Central memory CD8-positive, alpha-beta T cell (primary cell): Measurements from ENCODE around the gene TXNRD3.

ENCODE experiments used
- ATAC-seq: fragments of 150-1000 bp; cut with Tn5 transposase; replicated peaks from 2 replicates; pipeline ENCODE4 v1.10.0; 2022; ENCODE audit warnings: mild to moderate bottlenecking, moderate FRiP score, moderate number of reproducible peaks; ENCODE audit not compliant: poor library complexity, severe bottlenecking; ENCODE audit errors: extremely low read depth
- DNase-seq, 2 donors: peaks; one replicate each; pipeline ENCODE4 v3.0.0; 2021; ENCODE audit warnings: low spot score in 2 of 2
- H3K27ac Mint-ChIP-seq: one replicate; pipeline ENCODE4 v1.8.0; 2022; ENCODE audit warnings: low read depth, mild to moderate bottlenecking, moderate library complexity, mixed read lengths
- H3K27me3 Mint-ChIP-seq: one replicate; pipeline ENCODE4 v1.8.0; 2022; ENCODE audit warnings: mixed read lengths
- H3K36me3 Mint-ChIP-seq: one replicate; pipeline ENCODE4 v1.8.0; 2022; ENCODE audit warnings: mild to moderate bottlenecking, moderate library complexity, mixed read lengths; ENCODE audit not compliant: insufficient read depth
- H3K4me1 Mint-ChIP-seq: one replicate; pipeline ENCODE4 v1.8.0; 2022; ENCODE audit warnings: mixed read lengths
- H3K4me3 Mint-ChIP-seq: one replicate; pipeline ENCODE4 v1.8.0; 2022; ENCODE audit warnings: mild to moderate bottlenecking, moderate library complexity, mixed read lengths
- H3K9me3 Mint-ChIP-seq: one replicate; pipeline ENCODE4 v1.8.0; 2022; ENCODE audit warnings: mixed read lengths

Gene TXNRD3

DNA sequence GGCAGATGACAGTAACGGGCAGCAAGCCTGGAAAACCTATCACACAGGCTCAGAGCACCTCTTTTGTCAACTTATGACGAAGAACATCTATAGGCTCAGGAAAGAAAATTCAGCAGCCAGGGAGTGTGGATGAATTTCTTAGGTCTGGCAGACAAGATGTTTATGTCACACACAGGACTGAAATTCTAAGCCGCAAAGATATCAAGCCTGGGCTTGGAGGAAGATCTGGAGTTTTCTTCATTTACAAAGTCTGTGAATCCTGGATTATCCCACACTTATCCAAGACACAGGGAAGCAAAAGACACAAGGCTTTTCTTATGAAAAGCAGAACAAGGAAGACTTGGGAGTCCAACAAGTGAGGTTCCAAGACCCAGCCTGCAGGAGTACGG is 25.7 kb upstream of the TXNRD3 start:
- no peak overlapping the region for H3K4me3 Mint-ChIP-seq
- H3K9me3 Mint-ChIP-seq: no peaks in the 10 kb centered on the region
- DNase-seq (no peak), ATAC-seq (no peak)
- no peak overlapping the region for H3K27ac Mint-ChIP-seq
- H3K4me1 Mint-ChIP-seq: peaks cover 7% of the 10 kb centered on the region
- peaks cover 37% of the 10 kb centered on the region for H3K27me3 Mint-ChIP-seq
- H3K36me3 Mint-ChIP-seq: no peaks in the 10 kb centered on the region

DNA sequence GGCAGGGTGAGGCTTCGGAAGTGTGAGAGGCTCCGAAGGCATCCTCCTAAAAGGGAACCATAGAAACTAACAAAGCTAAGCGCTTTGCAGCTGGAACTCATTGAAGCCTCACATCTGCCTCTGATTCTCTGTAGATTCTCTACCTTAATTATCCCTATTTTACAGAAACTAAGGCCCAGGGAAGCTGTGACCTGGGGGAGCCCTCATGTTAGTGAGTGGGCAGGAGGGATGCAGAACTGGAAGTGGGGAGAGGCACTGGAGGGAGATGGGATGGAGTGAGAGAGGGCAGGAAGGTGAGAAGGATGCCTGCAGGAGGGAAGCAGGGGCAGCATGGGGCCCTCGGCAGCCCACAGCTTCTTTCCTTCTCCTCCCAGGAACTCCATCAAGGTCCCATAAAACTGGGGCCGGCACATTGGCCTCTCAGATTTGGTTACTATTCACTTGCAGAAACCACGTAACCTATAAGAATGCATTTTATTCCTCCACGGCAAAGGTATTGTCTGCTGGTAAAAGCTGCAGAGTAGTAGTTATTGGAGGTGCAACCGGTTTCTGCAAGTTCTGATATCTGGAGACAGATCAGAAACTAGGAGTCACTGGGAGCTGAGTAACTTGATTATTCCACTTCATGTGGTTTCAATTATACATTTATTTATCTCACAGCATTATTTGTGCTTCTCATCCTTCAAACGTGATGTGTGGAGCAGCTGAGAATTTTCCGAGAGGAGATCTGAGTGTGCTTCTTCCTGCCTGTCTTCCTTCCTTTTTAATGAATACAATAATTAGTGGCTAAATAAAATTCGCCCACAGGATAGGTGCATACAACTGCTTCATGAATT is 25.1 kb upstream of the TXNRD3 start:
- ATAC-seq (no peak), DNase-seq (no peak)
- no peak overlapping the region for H3K27ac Mint-ChIP-seq
- no peak overlapping the region for H3K4me3 Mint-ChIP-seq
- H3K27me3 Mint-ChIP-seq: peaks cover 37% of the 10 kb centered on the region
- peaks cover 7% of the 10 kb centered on the region for H3K4me1 Mint-ChIP-seq
- no peaks in the 10 kb centered on the region for H3K9me3 Mint-ChIP-seq
- H3K36me3 Mint-ChIP-seq: no peaks in the 10 kb centered on the region

DNA sequence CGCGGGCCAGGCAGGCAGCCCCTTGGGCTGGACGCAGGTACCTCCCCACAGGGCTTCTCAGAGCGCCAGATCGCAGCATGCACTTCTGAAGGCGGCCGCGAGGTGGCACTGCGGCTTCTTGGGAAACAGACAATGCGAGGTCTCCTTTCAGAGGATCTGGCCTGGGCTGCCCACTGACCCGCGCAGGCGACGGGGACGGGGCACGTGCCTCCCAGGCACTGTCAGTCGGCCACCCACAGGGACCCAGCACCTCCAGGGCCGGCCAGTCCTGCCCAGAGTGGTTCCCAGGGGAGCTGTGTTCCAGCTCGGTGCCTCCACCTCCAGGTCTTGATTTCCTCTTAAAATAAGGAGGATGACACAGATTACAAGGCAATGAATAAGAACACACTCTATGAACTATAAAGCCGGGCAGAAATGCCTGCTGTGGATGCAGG is 24.4 kb upstream of the TXNRD3 start:
- Mint-ChIP-seq H3K9me3 (no peaks in the 10 kb centered on the region), H3K4me1 (peaks cover 7% of the 10 kb centered on the region), H3K4me3 (no peak overlapping the region), H3K36me3 (no peaks in the 10 kb centered on the region), H3K27me3 (peaks cover 37% of the 10 kb centered on the region), H3K27ac (no peak overlapping the region)
- peak; percentile 57 to 77 for DNase-seq
- no peak for ATAC-seq

DNA sequence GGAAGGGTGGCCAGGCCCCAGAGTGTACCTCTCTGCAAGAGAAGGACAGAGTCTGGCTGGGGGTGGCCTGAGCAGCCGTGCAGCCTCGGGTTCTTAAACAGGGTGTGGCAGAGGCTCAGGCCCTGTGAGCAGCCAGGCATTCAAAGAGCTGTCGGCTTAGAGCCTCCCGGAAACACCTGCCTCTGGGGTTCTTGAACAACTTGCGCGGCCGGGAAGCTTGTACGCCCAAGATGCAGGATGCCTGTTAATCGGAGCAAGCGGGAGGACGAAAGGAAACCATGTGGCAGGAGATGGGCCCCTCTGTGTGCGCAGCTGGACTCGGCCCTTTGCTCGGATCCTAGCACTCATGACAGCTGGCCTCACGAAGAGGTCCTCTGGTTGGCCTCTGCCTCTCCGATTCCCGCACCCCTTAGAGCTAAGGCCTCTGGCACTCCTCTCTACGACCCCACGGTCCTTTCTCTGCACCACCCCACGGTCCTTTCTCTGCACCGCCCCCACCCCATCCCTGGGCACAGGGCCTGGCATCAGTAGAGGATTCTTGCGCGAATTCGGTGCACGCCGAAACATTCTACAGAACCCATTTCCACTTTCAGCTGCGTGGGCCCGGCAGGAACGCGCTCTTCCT is 23.9 kb upstream of the TXNRD3 start:
- no peaks in the 10 kb centered on the region for H3K36me3 Mint-ChIP-seq
- H3K9me3 Mint-ChIP-seq: no peaks in the 10 kb centered on the region
- DNase-seq (no peak), ATAC-seq (no peak)
- H3K27ac Mint-ChIP-seq: no peak overlapping the region
- H3K4me1 Mint-ChIP-seq: peaks cover 7% of the 10 kb centered on the region
- no peak overlapping the region for H3K4me3 Mint-ChIP-seq
- peaks cover 37% of the 10 kb centered on the region for H3K27me3 Mint-ChIP-seq

DNA sequence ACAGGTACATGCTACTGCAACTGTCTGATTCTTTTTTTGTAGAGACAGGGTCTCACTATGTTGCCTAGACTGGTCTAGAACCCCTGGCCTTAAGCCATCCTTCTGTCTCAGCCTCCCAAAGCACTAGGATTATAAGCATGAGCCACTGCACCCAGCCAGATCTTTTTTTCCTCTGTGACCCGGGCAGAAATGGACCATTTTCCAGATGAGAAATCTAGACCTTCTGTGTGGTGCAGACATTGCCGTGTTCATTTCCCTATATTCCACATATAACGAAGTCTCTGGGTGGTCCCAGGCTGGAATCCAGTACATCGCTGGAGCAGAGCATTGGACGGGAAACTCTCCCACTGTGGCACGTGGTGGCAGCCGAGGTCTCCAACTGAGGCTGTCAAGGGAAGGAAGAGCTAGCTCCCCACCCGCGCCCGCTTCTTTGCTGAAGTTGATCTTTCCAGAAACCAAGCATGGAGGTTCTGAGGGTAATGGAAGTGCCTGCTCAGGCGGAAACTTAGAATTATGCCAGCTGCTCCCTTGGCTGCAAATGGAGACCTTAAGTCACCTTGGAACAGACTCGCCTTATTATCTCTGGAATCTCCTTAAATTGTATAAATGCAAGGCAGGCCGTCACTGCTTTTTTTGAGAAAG is 23.1 kb upstream of the TXNRD3 start:
- no peak for ATAC-seq
- Mint-ChIP-seq H3K27me3 (peaks cover 37% of the 10 kb centered on the region), H3K27ac (no peak overlapping the region), H3K9me3 (no peaks in the 10 kb centered on the region), H3K4me1 (peaks cover 7% of the 10 kb centered on the region), H3K4me3 (no peak overlapping the region), H3K36me3 (no peaks in the 10 kb centered on the region)
- DNase-seq: no peak

DNA sequence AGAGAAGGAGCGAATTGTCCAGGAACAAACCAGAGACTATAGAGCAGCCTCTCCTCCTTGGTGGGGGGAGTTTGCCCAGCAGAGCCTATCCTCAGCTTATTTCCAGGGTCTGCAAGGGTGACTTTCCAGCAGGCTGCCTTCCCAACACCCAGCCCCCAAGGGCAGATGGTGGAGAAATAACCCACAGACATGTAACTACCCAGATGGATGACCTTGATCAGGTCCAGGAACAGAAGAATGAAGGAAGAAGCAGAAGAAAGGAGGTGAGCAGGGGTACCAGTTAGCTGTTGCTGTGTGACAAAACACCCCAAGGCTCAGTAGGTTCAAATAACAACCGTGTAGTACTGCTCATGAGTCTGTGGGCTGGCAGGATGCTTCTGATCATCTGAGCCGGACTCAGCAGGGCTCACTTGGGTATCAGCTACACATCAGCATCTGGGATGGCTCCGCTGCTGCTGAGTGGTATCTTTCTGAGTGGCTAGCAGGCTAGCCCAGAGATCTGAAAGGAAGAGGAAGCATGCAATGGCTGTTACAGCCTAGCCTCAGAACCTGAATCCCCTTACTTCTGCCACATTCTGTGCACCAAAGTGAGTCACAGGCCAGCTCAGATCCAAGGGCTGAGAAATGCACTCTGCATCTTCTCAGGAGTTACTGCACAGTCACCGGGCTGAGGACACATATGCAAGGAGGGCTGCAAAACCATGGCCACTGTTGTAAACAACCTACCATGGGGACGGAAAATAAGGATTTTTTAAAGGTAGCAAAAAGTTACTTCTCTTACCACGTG is 22.2 kb upstream of the TXNRD3 start:
- Mint-ChIP-seq H3K4me3 (no peak overlapping the region), H3K9me3 (no peaks in the 10 kb centered on the region), H3K27ac (no peak overlapping the region), H3K36me3 (no peaks in the 10 kb centered on the region), H3K27me3 (peaks cover 37% of the 10 kb centered on the region), H3K4me1 (peaks cover 7% of the 10 kb centered on the region)
- DNase-seq: no peak
- no peak for ATAC-seq

DNA sequence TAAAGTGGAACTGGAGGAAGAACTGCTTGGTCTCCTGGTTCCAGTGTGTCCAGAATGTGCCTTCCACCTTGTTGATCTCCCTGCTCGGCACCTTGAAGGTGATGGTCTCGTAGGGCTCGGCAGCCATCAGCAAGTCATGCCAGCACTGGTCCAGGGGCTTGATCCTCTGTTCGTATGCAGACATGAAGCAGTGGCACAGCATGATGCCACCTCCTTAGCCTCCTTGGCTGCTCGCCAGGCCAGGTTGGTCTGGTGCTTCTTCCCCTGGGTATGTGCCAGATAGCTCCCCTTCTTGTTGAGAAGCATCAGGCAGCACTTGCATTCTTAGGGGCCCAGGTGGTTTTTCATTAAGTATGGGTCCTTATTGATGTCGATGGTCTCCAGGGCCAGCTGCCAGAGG is 17.8 kb upstream of the TXNRD3 start:
- Mint-ChIP-seq H3K27ac (no peak overlapping the region), H3K36me3 (no peaks in the 10 kb centered on the region), H3K27me3 (peaks cover 20% of the 10 kb centered on the region), H3K4me3 (no peak overlapping the region), H3K9me3 (no peaks in the 10 kb centered on the region), H3K4me1 (no peaks in the 10 kb centered on the region)
- ATAC-seq (no peak), DNase-seq (no peak)

DNA sequence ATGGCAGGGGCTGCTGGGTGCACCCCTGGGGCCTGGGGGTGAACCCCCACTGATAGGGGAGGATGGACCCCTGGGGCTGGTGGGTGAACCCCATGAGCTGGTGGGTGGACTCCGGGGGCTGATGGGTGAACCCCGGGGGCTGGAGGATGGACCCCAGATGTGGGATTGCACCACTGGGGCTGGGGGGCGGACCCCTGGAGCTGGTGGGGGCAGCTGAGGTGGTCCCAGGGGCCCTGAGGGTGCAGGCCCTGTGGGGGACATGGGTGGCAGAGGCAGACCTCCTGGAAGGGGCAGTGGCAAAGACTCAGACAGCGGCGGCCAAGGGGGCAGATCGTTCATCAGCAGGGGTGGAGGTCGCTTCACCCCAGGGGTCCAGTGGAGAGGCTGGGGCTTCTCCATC is 17.4 kb upstream of the TXNRD3 start:
- H3K4me3 Mint-ChIP-seq: no peak overlapping the region
- ATAC-seq: no peak
- H3K9me3 Mint-ChIP-seq: no peaks in the 10 kb centered on the region

DNA sequence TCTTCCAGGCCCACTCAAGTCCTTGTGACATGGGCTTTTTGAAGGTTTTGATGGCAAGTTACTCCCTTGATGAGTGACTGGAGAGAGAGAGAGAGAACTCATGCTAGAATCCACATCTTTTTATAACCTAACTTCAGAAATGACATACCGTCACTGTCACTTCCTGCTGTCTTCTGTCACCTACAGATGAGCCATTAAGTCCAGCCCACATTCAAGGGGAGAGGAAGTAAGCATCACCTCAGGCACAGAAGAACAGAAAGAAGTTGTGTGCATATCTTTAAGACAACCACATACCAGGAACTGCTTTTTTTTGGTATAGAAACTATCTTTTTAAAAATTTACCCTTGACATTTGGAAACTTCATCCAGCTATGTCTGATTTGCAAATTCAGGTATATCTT is 16.6 kb upstream of the TXNRD3 start:
- no peak overlapping the region for H3K4me3 Mint-ChIP-seq
- no peaks in the 10 kb centered on the region for H3K4me1 Mint-ChIP-seq
- H3K36me3 Mint-ChIP-seq: no peaks in the 10 kb centered on the region
- peaks cover 8% of the 10 kb centered on the region for H3K27me3 Mint-ChIP-seq
- no peaks in the 10 kb centered on the region for H3K9me3 Mint-ChIP-seq
- DNase-seq (no peak), ATAC-seq (peak; percentile 32)
- no peak overlapping the region for H3K27ac Mint-ChIP-seq

More for the DNA sequence above, 17.4 kb upstream of the TXNRD3 start:
- no peak overlapping the region for H3K27ac Mint-ChIP-seq
- no peaks in the 10 kb centered on the region for H3K36me3 Mint-ChIP-seq
- DNase-seq: no peak
- H3K27me3 Mint-ChIP-seq: peaks cover 16% of the 10 kb centered on the region
- no peaks in the 10 kb centered on the region for H3K4me1 Mint-ChIP-seq

DNA sequence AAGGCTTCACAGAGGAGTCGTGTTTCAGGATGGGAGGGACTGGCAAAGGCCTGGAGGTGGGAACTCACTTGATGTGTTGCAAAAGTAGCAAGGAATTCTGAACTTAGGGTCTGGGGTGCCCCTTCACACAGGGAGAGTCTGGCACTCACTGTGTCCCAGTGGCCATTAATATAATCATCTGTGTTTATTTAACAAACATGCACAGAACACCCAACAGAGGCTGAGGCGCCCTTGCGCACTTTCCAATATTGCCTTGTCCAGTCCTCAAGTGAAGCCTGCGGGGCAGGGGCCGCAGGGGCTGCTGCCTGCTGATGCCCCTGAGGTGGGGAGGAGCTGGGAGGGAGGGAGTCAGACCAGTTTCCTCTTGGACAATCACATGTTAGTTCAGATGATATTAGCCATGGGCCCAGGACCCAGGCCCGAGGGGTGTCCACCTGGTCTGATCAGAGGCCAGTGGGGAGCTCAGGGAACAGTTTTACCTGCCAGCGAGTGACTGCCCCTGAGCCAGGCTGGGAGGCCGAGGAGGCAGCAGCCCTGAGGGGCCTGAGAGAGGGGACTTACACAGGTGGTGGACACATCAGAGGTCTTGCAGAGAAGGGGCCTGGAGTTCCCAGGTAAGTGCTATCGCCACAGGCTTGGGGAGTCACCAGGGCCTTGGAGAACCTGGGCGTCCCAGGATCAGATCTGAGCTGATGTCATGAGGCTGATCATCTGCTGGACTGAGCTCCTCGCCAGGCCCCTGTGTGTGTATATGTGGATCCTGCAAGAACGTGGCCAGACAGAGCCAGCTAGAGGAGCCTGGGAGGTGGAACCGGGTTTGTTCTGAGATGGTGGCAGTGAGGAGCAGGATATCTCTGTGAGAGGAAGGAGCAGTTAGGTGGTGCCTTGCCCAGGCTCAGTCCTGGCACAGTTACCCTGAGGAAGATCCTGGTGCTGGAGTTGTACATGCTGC is 13.8 kb upstream of the TXNRD3 start:
- no peak overlapping the region for H3K27ac Mint-ChIP-seq
- H3K4me3 Mint-ChIP-seq: no peak overlapping the region
- DNase-seq: no peak
- no peaks in the 10 kb centered on the region for H3K9me3 Mint-ChIP-seq
- peaks cover 6% of the 10 kb centered on the region for H3K27me3 Mint-ChIP-seq
- ATAC-seq: no peak
- no peaks in the 10 kb centered on the region for H3K4me1 Mint-ChIP-seq
- no peaks in the 10 kb centered on the region for H3K36me3 Mint-ChIP-seq

DNA sequence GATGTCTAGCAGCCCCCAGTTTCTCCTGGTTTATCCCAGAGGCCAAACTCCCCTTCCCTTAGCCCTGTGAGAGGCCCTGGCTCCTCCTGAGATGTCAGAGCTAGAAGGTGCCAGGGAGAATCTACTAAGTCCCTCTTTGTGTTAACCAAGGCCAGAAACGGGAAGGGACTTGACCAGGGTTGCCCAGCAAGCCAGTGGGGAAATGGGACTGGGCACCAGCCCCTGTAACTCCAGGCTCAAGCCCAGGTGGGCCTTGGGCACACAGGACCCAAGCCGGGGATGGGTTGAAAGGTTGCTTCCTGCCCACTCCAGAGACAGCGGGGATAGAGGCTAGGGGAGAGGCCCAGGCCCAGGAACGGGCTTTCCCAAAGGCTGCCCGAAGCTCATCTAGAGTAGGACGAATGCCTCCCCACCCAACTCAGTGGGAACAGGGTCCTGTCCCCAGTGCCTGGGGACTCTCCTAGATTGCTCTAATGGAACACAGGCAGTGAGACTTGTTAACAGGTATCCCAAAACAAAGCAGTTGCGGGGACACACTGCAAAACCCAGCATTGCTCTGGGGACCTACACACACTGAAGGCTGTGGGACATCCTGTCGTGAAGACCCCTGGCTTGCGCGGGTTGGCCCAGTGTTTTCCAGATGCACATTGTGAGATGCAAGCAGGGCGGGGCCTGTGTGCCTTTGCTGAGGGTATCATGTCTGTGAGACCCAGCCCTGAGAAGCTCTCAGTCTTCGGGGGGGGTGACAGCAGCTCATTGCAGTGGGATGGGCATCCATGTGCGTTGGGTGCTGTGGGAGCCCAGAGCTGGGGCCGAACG is 12.9 kb upstream of the TXNRD3 start:
- DNase-seq: no peak
- Mint-ChIP-seq H3K9me3 (no peaks in the 10 kb centered on the region), H3K4me3 (no peak overlapping the region), H3K36me3 (no peaks in the 10 kb centered on the region), H3K27me3 (peaks cover 15% of the 10 kb centered on the region), H3K4me1 (no peaks in the 10 kb centered on the region), H3K27ac (no peak overlapping the region)
- no peak for ATAC-seq
